Stimulated activated CD4-positive, alpha-beta T cell treated with anti-CD3 and anti-CD28 coated beads, Interleukin-12 subunit alpha, Interleukin-12 subunit beta, amount 100 ng/mL, for 24 hours (primary cell): Measurements from ENCODE around the gene RPRM.
"Not testable (repeated sequence)": the region's sequence is repeated elsewhere in the genome, so short reads cannot be mapped to it uniquely, and the experiment has no call there.

Experiments
- DNase-seq, 2 experiments: peaks; one replicate each; pipeline ENCODE4 v3.0.0-alpha.2; 2020; ENCODE audit warnings: low read depth in 2 of 2

Gene RPRM

GRCh38 chr2:153461453-153461852 lies 17.1 kb downstream of the RPRM start:
- DNase-seq, result no peak

GRCh38 chr2:153455861-153456260 lies 22.7 kb downstream of the RPRM start:
- no peak for DNase-seq

GRCh38 chr2:153455403-153455802 lies 23.2 kb downstream of the RPRM start:
- no peak for DNase-seq

GRCh38 chr2:153451611-153452010 lies 27.0 kb downstream of the RPRM start:
- no peak for DNase-seq

- DNase-seq, result no peak
Observed at GRCh38 chr2:153443106-153443505, 35.5 kb downstream of the RPRM start.

GRCh38 chr2:153442616-153443015 lies 35.9 kb downstream of the RPRM start:
- not testable (repeated sequence) for DNase-seq

- DNase-seq, result not testable (repeated sequence)
Observed at GRCh38 chr2:153440090-153440489, 38.5 kb downstream of the RPRM start.

GRCh38 chr2:153433403-153433802 lies 45.2 kb downstream of the RPRM start:
- no peak for DNase-seq

GRCh38 chr2:153432381-153432780 lies 46.2 kb downstream of the RPRM start:
- DNase-seq, result no peak

GRCh38 chr2:153431114-153431513 lies 47.4 kb downstream of the RPRM start:
- DNase-seq, result no peak
